ENCODE measurements around the gene VDAC1. TPM values are rescaled to one million over a fixed set of nuclear protein-coding genes. Genes with fewer than 3 reads are reported as not detected.

Gene VDAC1
- total RNA-seq, 1 donor from 2014 or later, result 119 TPM

DNA sequence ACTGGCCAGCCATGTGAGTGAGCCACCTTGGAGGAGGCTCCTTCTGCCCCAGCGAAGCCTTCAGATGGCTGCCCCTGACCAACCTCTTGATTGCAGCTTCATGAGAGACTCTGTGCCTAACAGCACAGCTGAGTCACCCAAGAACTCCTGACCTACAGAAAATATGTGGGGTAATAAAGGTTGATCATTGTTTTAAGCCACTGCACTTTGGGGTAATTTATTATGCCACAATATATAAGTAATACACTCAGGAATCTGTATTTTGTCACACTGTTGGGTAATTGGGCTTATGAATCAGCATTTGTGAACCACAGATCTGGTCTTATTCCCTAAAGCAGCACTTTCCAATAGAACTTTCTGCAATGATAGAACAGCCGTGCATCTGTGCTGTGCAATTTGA, 24.4 kb upstream of the VDAC1 start:
- Mint-ChIP-seq H3K36me3 (ENCODE audit: unreplicated experiment) (no peaks in the 10 kb centered on the region), H3K27me3 (ENCODE audit: unreplicated experiment) (peaks cover 4% of the 10 kb centered on the region), H3K4me1 (ENCODE audit: unreplicated experiment) (no peaks in the 10 kb centered on the region), H3K4me3 (ENCODE audit: unreplicated experiment) (no peak overlapping the region), H3K27ac (ENCODE audit: unreplicated experiment) (no peak overlapping the region), H3K9me3 (ENCODE audit: unreplicated experiment) (no peaks in the 10 kb centered on the region)
- DNase-seq (ENCODE audit: extremely low spot score, unreplicated experiment), result no peak
- TF ChIP-seq CTCF (IDR thresholded peaks at IDR 0.05), result no peak

DNA sequence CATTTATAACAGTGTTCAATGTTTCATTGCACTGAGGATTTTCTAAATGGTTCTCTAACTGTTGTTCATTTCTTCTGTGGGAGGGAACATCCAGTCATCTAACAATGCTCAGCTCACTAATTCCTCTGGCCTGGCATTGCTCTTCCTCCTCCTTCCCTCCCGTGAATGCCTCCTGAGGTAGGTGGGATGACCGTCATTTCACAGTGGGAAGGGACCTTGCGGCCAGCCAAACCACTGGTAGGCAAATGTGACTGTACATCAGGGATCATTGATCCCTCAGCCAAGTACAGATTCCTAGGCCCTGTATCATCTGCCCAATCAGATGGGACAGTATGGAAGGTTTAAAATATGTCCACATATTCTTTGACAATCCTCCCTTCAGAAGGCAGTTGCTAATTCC, 23.7 kb upstream of the VDAC1 start:
- Mint-ChIP-seq H3K27me3 (ENCODE audit: unreplicated experiment) (peaks cover 4% of the 10 kb centered on the region), H3K4me1 (ENCODE audit: unreplicated experiment) (no peaks in the 10 kb centered on the region), H3K36me3 (ENCODE audit: unreplicated experiment) (no peaks in the 10 kb centered on the region), H3K9me3 (ENCODE audit: unreplicated experiment) (no peaks in the 10 kb centered on the region), H3K27ac (ENCODE audit: unreplicated experiment) (no peak overlapping the region), H3K4me3 (ENCODE audit: unreplicated experiment) (no peak overlapping the region)
- no peak for DNase-seq (ENCODE audit: extremely low spot score, unreplicated experiment)
- no peak for TF ChIP-seq CTCF (IDR thresholded peaks at IDR 0.05)

GRCh38 chr5:134027288-134027615, 22.5 kb upstream of the VDAC1 start:
- no peaks in the 10 kb centered on the region for H3K4me1 Mint-ChIP-seq (ENCODE audit: unreplicated experiment)
- no peak for DNase-seq (ENCODE audit: extremely low spot score, unreplicated experiment)
- TF ChIP-seq CTCF (IDR thresholded peaks at IDR 0.05), result no peak
- H3K9me3 Mint-ChIP-seq (ENCODE audit: unreplicated experiment), result no peaks in the 10 kb centered on the region
- H3K27ac Mint-ChIP-seq (ENCODE audit: unreplicated experiment), result no peak overlapping the region
- no peak overlapping the region for H3K4me3 Mint-ChIP-seq (ENCODE audit: unreplicated experiment)
- peaks cover 14% of the 10 kb centered on the region for H3K27me3 Mint-ChIP-seq (ENCODE audit: unreplicated experiment)
- no peaks in the 10 kb centered on the region for H3K36me3 Mint-ChIP-seq (ENCODE audit: unreplicated experiment)

DNA sequence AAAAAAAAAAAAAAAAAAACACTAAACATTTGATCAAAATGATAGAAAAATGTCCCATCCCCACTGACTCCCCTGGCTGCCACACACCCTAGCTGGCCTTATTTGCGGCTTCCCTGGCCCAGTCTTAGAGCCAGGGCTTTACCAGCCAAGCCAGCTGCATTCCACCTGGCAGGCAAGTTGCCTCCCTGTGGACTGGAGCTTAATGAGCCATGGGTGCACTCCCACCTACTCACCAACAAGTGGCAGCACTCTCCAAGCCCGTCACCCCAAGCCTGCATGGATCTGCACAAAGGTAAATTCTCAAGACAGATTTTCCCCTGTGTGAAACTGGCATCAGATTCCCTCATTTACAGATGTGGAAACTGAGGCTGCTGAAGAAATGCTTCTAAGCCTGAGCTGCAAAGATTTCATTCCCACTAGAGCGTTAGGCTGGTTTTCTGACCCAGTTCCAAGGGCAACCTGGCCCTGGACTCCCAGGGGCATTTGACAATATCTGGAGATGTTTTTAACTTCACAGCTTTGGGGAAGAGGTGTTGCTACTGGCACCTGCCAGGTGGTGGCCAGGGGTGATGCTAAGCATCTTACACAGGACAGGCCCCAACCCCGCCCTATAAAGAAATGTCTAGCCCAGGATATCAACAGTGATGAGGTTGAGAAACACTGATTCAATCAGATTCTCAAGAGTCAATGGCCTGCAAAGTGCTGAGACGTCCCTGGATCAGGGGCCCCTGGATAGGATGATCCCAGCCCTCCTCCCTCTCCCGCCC, 21.9 kb upstream of the VDAC1 start:
- H3K27me3 Mint-ChIP-seq (ENCODE audit: unreplicated experiment), result peaks cover 17% of the 10 kb centered on the region
- no peak overlapping the region for H3K27ac Mint-ChIP-seq (ENCODE audit: unreplicated experiment)
- H3K4me1 Mint-ChIP-seq (ENCODE audit: unreplicated experiment), result no peaks in the 10 kb centered on the region
- H3K36me3 Mint-ChIP-seq (ENCODE audit: unreplicated experiment), result no peaks in the 10 kb centered on the region
- no peak overlapping the region for H3K4me3 Mint-ChIP-seq (ENCODE audit: unreplicated experiment)
- peak; percentile 50 for TF ChIP-seq CTCF (IDR thresholded peaks at IDR 0.05)
- H3K9me3 Mint-ChIP-seq (ENCODE audit: unreplicated experiment), result no peaks in the 10 kb centered on the region
- no peak for DNase-seq (ENCODE audit: extremely low spot score, unreplicated experiment)

DNA sequence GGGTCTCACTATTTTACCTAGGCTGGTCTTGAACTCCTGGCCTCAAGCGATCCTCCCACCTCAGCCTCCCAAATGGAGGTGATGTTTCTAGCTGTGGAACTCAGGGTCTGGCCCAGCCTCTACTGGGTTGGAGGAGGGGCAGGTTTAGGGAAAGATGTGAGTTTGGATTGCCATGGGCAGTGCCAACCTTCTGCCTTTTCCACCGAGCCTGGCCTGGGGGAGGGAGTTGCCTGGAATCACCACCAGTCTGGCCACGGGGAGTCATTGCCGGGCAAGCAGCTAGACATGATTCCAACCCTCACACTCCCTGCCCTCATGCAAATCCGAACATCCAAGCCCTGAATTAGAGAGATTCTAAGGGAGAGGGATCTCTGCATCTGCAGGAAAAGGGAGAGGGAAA, 21.0 kb upstream of the VDAC1 start:
- Mint-ChIP-seq H3K36me3 (ENCODE audit: unreplicated experiment) (no peaks in the 10 kb centered on the region), H3K9me3 (ENCODE audit: unreplicated experiment) (no peaks in the 10 kb centered on the region), H3K4me3 (ENCODE audit: unreplicated experiment) (no peak overlapping the region), H3K27me3 (ENCODE audit: unreplicated experiment) (peaks cover 17% of the 10 kb centered on the region), H3K4me1 (ENCODE audit: unreplicated experiment) (no peaks in the 10 kb centered on the region), H3K27ac (ENCODE audit: unreplicated experiment) (no peak overlapping the region)
- DNase-seq (ENCODE audit: extremely low spot score, unreplicated experiment), result no peak
- no peak for TF ChIP-seq CTCF (IDR thresholded peaks at IDR 0.05)

All from osteocyte (in vitro differentiated cells).